SK-N-SH treated with all-trans-retinoic acid at 6 μM for 48 hours (cell line): Measurements from ENCODE around the gene RNF121.

Source experiments
- CSRNP3 ChIP-seq: fragments of 250-450 bp; sonication (Bioruptor Pico); IDR thresholded peaks from 2 replicates; pipeline ENCODE4 v1.5.1; 2021; ENCODE audit warnings: mild to moderate bottlenecking, moderate library complexity
- ESRRG ChIP-seq: fragments of 250-450 bp; sonication (Bioruptor Pico); IDR thresholded peaks from 2 replicates; pipeline ENCODE4 v1.6.1; 2021; ENCODE audit warnings: mild to moderate bottlenecking
- ZNF565 ChIP-seq: fragments of 450-650 bp; formaldehyde crosslinking; conservative IDR thresholded peaks from 2 replicates; pipeline ENCODE4 v1.5.0; 2020; ENCODE audit warnings: low read depth, mild to moderate bottlenecking, moderate library complexity
- ZNF8 ChIP-seq: fragments of 450-650 bp; formaldehyde crosslinking; IDR thresholded peaks from 2 replicates; pipeline ENCODE4 v1.5.0; 2020; ENCODE audit warnings: mild to moderate bottlenecking, moderate library complexity

GRCh38 chr11:71930556-71931244 is 1.9 kb downstream of the RNF121 start:
- TF ChIP-seq ESRRG (CRISPR knock-in tag), result no peak
- TF ChIP-seq ZNF8, result no peak
- no peak for TF ChIP-seq CSRNP3 (CRISPR knock-in tag)
- no peak for TF ChIP-seq ZNF565 (CRISPR knock-in tag)
